WTC11 (cell line): ENCODE data around the gene ERGIC3.

ENCODE experiments used
- CBFB ChIP-seq: sonication (generic); formaldehyde crosslinking; IDR thresholded peaks from 2 replicates; pipeline ENCODE4 v1.8.1; 2022; ENCODE audit warnings: mild to moderate bottlenecking, low read depth, missing genetic modification reagents
- ETV6 ChIP-seq: sonication (generic); formaldehyde crosslinking; IDR thresholded peaks from 2 replicates; pipeline ENCODE4 v1.8.1; 2022; ENCODE audit warnings: mild to moderate bottlenecking, missing genetic modification reagents
- JUN ChIP-seq: sonication (generic); formaldehyde crosslinking; IDR thresholded peaks from 2 replicates; pipeline ENCODE4 v1.8.0; 2023; ENCODE audit warnings: mild to moderate bottlenecking, missing genetic modification reagents
- SMAD3 ChIP-seq: sonication (generic); formaldehyde crosslinking; IDR thresholded peaks from 2 replicates; pipeline ENCODE4 v1.8.0; 2022; ENCODE audit warnings: missing genetic modification reagents, mild to moderate bottlenecking, borderline replicate concordance
- SP1 ChIP-seq: sonication (generic); formaldehyde crosslinking; conservative IDR thresholded peaks from 2 replicates; pipeline ENCODE4 v1.8.1; 2022; ENCODE audit warnings: missing genetic modification reagents
- TEAD1 ChIP-seq: sonication (generic); formaldehyde crosslinking; IDR thresholded peaks from 2 replicates; pipeline ENCODE4 v1.8.0; 2022; ENCODE audit warnings: mild to moderate bottlenecking, missing genetic modification reagents
- ZNF263 ChIP-seq: sonication (generic); formaldehyde crosslinking; IDR thresholded peaks from 2 replicates; pipeline ENCODE4 v1.8.1; 2022; ENCODE audit warnings: low read depth, mild to moderate bottlenecking, moderate library complexity, missing genetic modification reagents
- TF ChIP-seq, protein P1 (sequence below): sonication (generic); formaldehyde crosslinking; conservative IDR thresholded peaks from 2 replicates; pipeline ENCODE4 v1.8.1; 2023; ENCODE audit warnings: mild to moderate bottlenecking, low read depth, missing genetic modification reagents, moderate library complexity
- TF ChIP-seq, protein P2 (sequence below): fragments of 200-600 bp; IDR thresholded peaks from 2 replicates; pipeline ENCODE4 v1.8.0; 2022; ENCODE audit warnings: antibody characterized with exemption
- TF ChIP-seq, protein P3 (sequence below): sonication (generic); formaldehyde crosslinking; IDR thresholded peaks from 2 replicates; pipeline ENCODE4 v1.8.1; 2023; ENCODE audit warnings: mild to moderate bottlenecking, missing genetic modification reagents, moderate library complexity

DNA sequence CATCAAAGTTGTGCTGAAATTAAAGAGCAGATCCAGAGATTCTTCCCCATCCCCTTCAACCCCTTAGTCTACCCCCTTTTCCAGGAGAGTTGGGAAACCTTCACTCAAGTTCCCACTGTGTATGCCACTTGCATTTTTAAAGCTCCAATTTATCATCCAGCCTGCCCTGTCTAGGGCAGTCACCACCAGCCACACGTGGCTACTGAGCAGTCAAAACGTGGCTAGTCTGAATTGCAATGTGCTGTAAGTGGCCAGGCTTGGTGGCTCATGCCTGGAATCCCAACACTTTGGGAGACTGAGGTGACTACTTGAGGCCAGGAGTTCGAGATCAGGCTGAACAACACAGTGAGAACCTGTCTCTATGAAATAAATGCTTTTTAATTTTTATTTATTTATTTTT, 34.9 kb downstream of the ERGIC3 start:
- TF ChIP-seq SP1 (CRISPR knock-in tag) (no peak), ETV6 (no peak), JUN (no peak), TEAD1 (CRISPR knock-in tag) (no peak), ZNF263 (CRISPR knock-in tag) (no peak), CBFB (CRISPR knock-in tag) (no peak), SMAD3 (CRISPR knock-in tag) (no peak)
- TF ChIP-seq, protein P1, sequence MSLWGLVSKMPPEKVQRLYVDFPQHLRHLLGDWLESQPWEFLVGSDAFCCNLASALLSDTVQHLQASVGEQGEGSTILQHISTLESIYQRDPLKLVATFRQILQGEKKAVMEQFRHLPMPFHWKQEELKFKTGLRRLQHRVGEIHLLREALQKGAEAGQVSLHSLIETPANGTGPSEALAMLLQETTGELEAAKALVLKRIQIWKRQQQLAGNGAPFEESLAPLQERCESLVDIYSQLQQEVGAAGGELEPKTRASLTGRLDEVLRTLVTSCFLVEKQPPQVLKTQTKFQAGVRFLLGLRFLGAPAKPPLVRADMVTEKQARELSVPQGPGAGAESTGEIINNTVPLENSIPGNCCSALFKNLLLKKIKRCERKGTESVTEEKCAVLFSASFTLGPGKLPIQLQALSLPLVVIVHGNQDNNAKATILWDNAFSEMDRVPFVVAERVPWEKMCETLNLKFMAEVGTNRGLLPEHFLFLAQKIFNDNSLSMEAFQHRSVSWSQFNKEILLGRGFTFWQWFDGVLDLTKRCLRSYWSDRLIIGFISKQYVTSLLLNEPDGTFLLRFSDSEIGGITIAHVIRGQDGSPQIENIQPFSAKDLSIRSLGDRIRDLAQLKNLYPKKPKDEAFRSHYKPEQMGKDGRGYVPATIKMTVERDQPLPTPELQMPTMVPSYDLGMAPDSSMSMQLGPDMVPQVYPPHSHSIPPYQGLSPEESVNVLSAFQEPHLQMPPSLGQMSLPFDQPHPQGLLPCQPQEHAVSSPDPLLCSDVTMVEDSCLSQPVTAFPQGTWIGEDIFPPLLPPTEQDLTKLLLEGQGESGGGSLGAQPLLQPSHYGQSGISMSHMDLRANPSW (CRISPR knock-in tag), result no peak
- TF ChIP-seq, protein P2, sequence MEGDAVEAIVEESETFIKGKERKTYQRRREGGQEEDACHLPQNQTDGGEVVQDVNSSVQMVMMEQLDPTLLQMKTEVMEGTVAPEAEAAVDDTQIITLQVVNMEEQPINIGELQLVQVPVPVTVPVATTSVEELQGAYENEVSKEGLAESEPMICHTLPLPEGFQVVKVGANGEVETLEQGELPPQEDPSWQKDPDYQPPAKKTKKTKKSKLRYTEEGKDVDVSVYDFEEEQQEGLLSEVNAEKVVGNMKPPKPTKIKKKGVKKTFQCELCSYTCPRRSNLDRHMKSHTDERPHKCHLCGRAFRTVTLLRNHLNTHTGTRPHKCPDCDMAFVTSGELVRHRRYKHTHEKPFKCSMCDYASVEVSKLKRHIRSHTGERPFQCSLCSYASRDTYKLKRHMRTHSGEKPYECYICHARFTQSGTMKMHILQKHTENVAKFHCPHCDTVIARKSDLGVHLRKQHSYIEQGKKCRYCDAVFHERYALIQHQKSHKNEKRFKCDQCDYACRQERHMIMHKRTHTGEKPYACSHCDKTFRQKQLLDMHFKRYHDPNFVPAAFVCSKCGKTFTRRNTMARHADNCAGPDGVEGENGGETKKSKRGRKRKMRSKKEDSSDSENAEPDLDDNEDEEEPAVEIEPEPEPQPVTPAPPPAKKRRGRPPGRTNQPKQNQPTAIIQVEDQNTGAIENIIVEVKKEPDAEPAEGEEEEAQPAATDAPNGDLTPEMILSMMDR, result no peak
- TF ChIP-seq, protein P3, sequence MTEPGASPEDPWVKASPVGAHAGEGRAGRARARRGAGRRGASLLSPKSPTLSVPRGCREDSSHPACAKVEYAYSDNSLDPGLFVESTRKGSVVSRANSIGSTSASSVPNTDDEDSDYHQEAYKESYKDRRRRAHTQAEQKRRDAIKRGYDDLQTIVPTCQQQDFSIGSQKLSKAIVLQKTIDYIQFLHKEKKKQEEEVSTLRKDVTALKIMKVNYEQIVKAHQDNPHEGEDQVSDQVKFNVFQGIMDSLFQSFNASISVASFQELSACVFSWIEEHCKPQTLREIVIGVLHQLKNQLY (CRISPR knock-in tag), result no peak
